Ovary (tissue), 9 donors: Measurements from ENCODE around the gene ANKRD10. TPM values are rescaled to one million over a fixed set of nuclear protein-coding genes. Genes with fewer than 3 reads are reported as not detected.

Experiments used
- DNase-seq, 5 donors: peaks; one replicate each; pipeline ENCODE4 v3.0.0-alpha.2; 2019 to 2020
- H3K27ac ChIP-seq, 2 donors: fragments of 200-600 bp; one replicate each; pipeline versions ENCODE4 v1.5.1 to v1.8.0; 2019 to 2022
- H3K27me3 ChIP-seq: fragments of 200-600 bp; one replicate; pipeline ENCODE4 v1.8.0; 2022
- H3K36me3 ChIP-seq: fragments of 200-600 bp; sonication (generic); one replicate; pipeline ENCODE4 v1.5.1; 2019
- H3K4me1 ChIP-seq: one replicate; pipeline ENCODE4 v1.8.1; 2013; ENCODE audit warnings: mild to moderate bottlenecking, moderate library complexity; ENCODE audit not compliant: insufficient read depth
- H3K4me3 ChIP-seq: fragments of 200-600 bp; sonication (generic); one replicate; pipeline ENCODE4 v1.5.1; 2017
- H3K9me3 ChIP-seq, 2 donors: fragments of 200-600 bp in 1 of 2; sonication (generic) in 1 of 2; one replicate each; pipeline versions ENCODE4 v1.5.1 to v1.8.1; 2013 to 2019; ENCODE audit warnings: mild to moderate bottlenecking in 1 of 2, moderate library complexity in 1 of 2
- CTCF ChIP-seq, 3 donors: fragments of 450-650 bp in 2 of 3; fragments of 200-600 bp in 1 of 3; IDR thresholded peaks; one replicate each; pipeline versions ENCODE4 v1.5.1 to v1.8.0; 2016 to 2022; ENCODE audit warnings: antibody characterized with exemption in 3 of 3, mild to moderate bottlenecking in 1 of 3
- EP300 ChIP-seq: sonication (generic); formaldehyde crosslinking; IDR thresholded peaks from one replicate; pipeline ENCODE4 v1.6.1; 2017; ENCODE audit warnings: antibody characterized with exemption
- POLR2A ChIP-seq: fragments of 450-650 bp; IDR thresholded peaks from one replicate; pipeline ENCODE4 v1.6.1; 2017; ENCODE audit warnings: antibody characterized with exemption, mild to moderate bottlenecking, moderate library complexity
- WGBS, 3 donors: extraction: QIAGEN DNeasy Blood & Tissue Kit in 1 of 3; methylation state at CpG; one replicate each; pipeline versions ENCODE4 v1.1.5 to v1.1.7; 2013 to 2017; 5-methylcytosine and 5-hydroxymethylcytosine counted together
- intact Hi-C, 4 donors: fragments of 100-400 bp; cut with DNase I; formaldehyde crosslinking; loops; one replicate each; pipeline versions ENCODE4 v1.11.0 to v1.15.1; 2022 to 2023
- polyA plus RNA-seq, 2 donors: library from polyadenylated mRNA; stranded (reverse); fragments of 200-250 nt in 1 of 2; fragments of 350-450 nt in 1 of 2; fragmentation: Illumina TruSeq in 1 of 2; extraction: RNeasy Lipid Tissue Mini Kit (QIAGEN cat#74804) in 1 of 2; gene quantifications; one replicate each; pipeline ENCODE4 v1.2.3, GENCODE V29; 2013 to 2014
- total RNA-seq, 7 donors: library from RNA; depleted of rRNA in 2 of 7; stranded (reverse); fragments of >200 nt in 2 of 7; fragmentation: NEBNext Ultra II Directional in 3 of 7; extraction: Animal tissue kit (Norgen Biotek cat#: 25700) in 3 of 7; gene quantifications; one replicate each; pipeline versions ENCODE4 v1.1.0 to v1.2.4, GENCODE V29; 2016 to 2023
- donor health status: DM: no; HTN: no; CAD: no; lungs with moderate emphysema.
- donor health status: DM: no; HTN: no; CAD: no.
- donor health status: Bipolar disorder and iron deficiency.
- donor health status: DM: yes; HTN: yes; CAD: no.
- donor health status: DM: no; HTN: no; CAD: no.
- donor health status: DM: yes; HTN: yes; CAD: no.

Gene ANKRD10
- total and polyA plus RNA-seq, 9 donors, result 62.4 to 172 (median 129) TPM

- Histone ChIP-seq H3K27me3 (no peaks in the 10 kb centered on the region), H3K36me3 (no peaks in the 10 kb centered on the region), H3K27ac (no peak overlapping the region), H3K4me1 (peaks cover 7% of the 10 kb centered on the region), H3K4me3 (no peak overlapping the region), H3K9me3 (no peaks in the 10 kb centered on the region)
- WGBS, 3 donors, result 56 to 69% (median 59%) methylated on average over 10 of the region's 10 CpGs
- TF ChIP-seq CTCF (IDR thresholded peaks at IDR 0.05), result no peak
- TF ChIP-seq POLR2A, result no peak
- no peak for TF ChIP-seq EP300
- no peak for DNase-seq
- intact Hi-C loops, result no loop called here
These were observed 29.4 kb downstream of the ANKRD10 start for GRCh38 chr13:110885516-110885915.

- H3K27ac ChIP-seq, result no peak overlapping the region
- no peaks in the 10 kb centered on the region for H3K36me3 ChIP-seq
- WGBS, 3 donors, result 73 to 84% (median 75%) methylated on average over 3 of the region's 3 CpGs
- TF ChIP-seq CTCF (IDR thresholded peaks at IDR 0.05) (no peak), POLR2A (no peak), EP300 (no peak)
- H3K4me3 ChIP-seq, result no peak overlapping the region
- no peaks in the 10 kb centered on the region for H3K9me3 ChIP-seq
- no peak for DNase-seq
- no peaks in the 10 kb centered on the region for H3K27me3 ChIP-seq
- intact Hi-C loops, result no loop called here
- H3K4me1 ChIP-seq, result peaks cover 7% of the 10 kb centered on the region
These were observed 30.4 kb downstream of the ANKRD10 start for GRCh38 chr13:110884517-110884916.

- no peak for TF ChIP-seq CTCF (IDR thresholded peaks at IDR 0.05)
- no peak for TF ChIP-seq POLR2A
- no peak for TF ChIP-seq EP300
- 59 to 75% (median 68%) methylated on average over 7 of the region's 7 CpGs for WGBS, 3 donors
These were observed 31.3 kb downstream of the ANKRD10 start for GRCh38 chr13:110883542-110883941.

GRCh38 chr13:110882972-110883371 lies 31.9 kb downstream of the ANKRD10 start:
- Histone ChIP-seq H3K4me1 (peaks cover 6% of the 10 kb centered on the region), H3K9me3 (no peaks in the 10 kb centered on the region), H3K27me3 (no peaks in the 10 kb centered on the region), H3K36me3 (no peaks in the 10 kb centered on the region), H3K4me3 (no peak overlapping the region), H3K27ac (no peak overlapping the region)
- TF ChIP-seq CTCF (IDR thresholded peaks at IDR 0.05), result no peak
- no peak for TF ChIP-seq POLR2A
- TF ChIP-seq EP300, result no peak
- 65 to 68% (median 67%) methylated on average over 2 of the region's 2 CpGs for WGBS, 3 donors
- DNase-seq, result no peak
- intact Hi-C loops, result no loop called here

More at GRCh38 chr13:110883542-110883941, 31.3 kb downstream of the ANKRD10 start:
- no peak overlapping the region for H3K27ac ChIP-seq
- H3K4me1 ChIP-seq, result peaks cover 7% of the 10 kb centered on the region
- DNase-seq, result no peak
- no peak overlapping the region for H3K4me3 ChIP-seq
- no peaks in the 10 kb centered on the region for H3K9me3 ChIP-seq
- intact Hi-C loops, result no loop called here
- no peaks in the 10 kb centered on the region for H3K27me3 ChIP-seq
- H3K36me3 ChIP-seq, result no peaks in the 10 kb centered on the region
